ENCODE results near the gene LMTK3. TPM values are rescaled to one million over a fixed set of nuclear protein-coding genes. Genes with fewer than 3 reads are reported as not detected.
A peak's percentile ranks its signal among the peaks of the same experiment; 100 is the strongest.

Gene LMTK3
- total and polyA plus RNA-seq, 10 donors = 0.29 to 4.2 (median 1.3) TPM

GRCh38 chr19:48442116-48443035, 69.3 kb downstream of the LMTK3 start:
- 32 to 77% (median 44%) methylated on average over 30 to 94 of the region's 94 CpGs for WGBS, 5 donors
- H3K27me3 ChIP-seq (replicated peaks in 1 of 7) = peaks cover 0 to 72% (median 29%) of the 10 kb centered on the region in 7 donors
- H3K4me3 ChIP-seq = peak overlapping the region in 1 of 8 donors; percentile 100
- intact Hi-C loops (cut with DNase I; ENCODE audit: low total_unique reads) = no loop called here
- peaks cover 10 to 38% (median 30%) of the 10 kb centered on the region in 6 donors for H3K4me1 ChIP-seq
- no peaks in the 10 kb centered on the region for H3K9me3 ChIP-seq
- TF ChIP-seq POLR2A (IDR thresholded peaks at IDR 0.05) (no peak), POLR2AphosphoS5 (IDR thresholded peaks at IDR 0.05) (no peak)
- TF ChIP-seq, protein P1, sequence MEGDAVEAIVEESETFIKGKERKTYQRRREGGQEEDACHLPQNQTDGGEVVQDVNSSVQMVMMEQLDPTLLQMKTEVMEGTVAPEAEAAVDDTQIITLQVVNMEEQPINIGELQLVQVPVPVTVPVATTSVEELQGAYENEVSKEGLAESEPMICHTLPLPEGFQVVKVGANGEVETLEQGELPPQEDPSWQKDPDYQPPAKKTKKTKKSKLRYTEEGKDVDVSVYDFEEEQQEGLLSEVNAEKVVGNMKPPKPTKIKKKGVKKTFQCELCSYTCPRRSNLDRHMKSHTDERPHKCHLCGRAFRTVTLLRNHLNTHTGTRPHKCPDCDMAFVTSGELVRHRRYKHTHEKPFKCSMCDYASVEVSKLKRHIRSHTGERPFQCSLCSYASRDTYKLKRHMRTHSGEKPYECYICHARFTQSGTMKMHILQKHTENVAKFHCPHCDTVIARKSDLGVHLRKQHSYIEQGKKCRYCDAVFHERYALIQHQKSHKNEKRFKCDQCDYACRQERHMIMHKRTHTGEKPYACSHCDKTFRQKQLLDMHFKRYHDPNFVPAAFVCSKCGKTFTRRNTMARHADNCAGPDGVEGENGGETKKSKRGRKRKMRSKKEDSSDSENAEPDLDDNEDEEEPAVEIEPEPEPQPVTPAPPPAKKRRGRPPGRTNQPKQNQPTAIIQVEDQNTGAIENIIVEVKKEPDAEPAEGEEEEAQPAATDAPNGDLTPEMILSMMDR (IDR thresholded peaks at IDR 0.05 in 8 of 11, conservative IDR thresholded peaks at IDR 0.05 in 3 of 11) = no peak
- H3K36me3 ChIP-seq = peaks cover 0 to 14% (median 4%) of the 10 kb centered on the region in 6 donors
- H3K27ac ChIP-seq = no peak overlapping the region
- no peak for DNase-seq

- Histone ChIP-seq H3K36me3 (peaks cover 0 to 5% (median 0%) of the 10 kb centered on the region in 6 donors), H3K27ac (no peak overlapping the region), H3K27me3 (replicated peaks in 1 of 7) (peaks cover 0 to 81% (median 29%) of the 10 kb centered on the region in 7 donors), H3K4me3 (no peak overlapping the region), H3K9me3 (no peaks in the 10 kb centered on the region), H3K4me1 (peaks cover 10 to 29% (median 25%) of the 10 kb centered on the region in 6 donors)
- TF ChIP-seq POLR2AphosphoS5 (IDR thresholded peaks at IDR 0.05) = no peak
- TF ChIP-seq, protein P1 (IDR thresholded peaks at IDR 0.05 in 8 of 11, conservative IDR thresholded peaks at IDR 0.05 in 3 of 11) = no peak
- no peak for TF ChIP-seq POLR2A (IDR thresholded peaks at IDR 0.05)
- no peak for DNase-seq
- intact Hi-C loops (cut with DNase I; ENCODE audit: low total_unique reads) = no loop called here
- 93 to 97% (median 94%) methylated on average over 20 of the region's 20 CpGs for WGBS, 5 donors
These were observed 70.1 kb downstream of the LMTK3 start for GRCh38 chr19:48441360-48442050.

- 79 to 89% (median 82%) methylated on average over 5 of the region's 5 CpGs for WGBS, 5 donors
- Histone ChIP-seq H3K36me3 (peaks cover 0 to under 1% (median 0%) of the 10 kb centered on the region in 6 donors), H3K9me3 (no peaks in the 10 kb centered on the region), H3K4me1 (no peaks in the 10 kb centered on the region), H3K27ac (no peak overlapping the region), H3K4me3 (no peak overlapping the region), H3K27me3 (replicated peaks in 1 of 7) (peaks cover 0 to 71% (median 10%) of the 10 kb centered on the region in 7 donors)
- DNase-seq = no peak
- TF ChIP-seq POLR2AphosphoS5 (IDR thresholded peaks at IDR 0.05) (no peak), POLR2A (IDR thresholded peaks at IDR 0.05) (no peak)
- TF ChIP-seq, protein P1 (IDR thresholded peaks at IDR 0.05 in 8 of 11, conservative IDR thresholded peaks at IDR 0.05 in 3 of 11) = no peak
- intact Hi-C loops (cut with DNase I; ENCODE audit: low total_unique reads) = no loop called here
These were observed 75.0 kb downstream of the LMTK3 start for GRCh38 chr19:48436586-48436985.

Other genes starting within 250 kb of the LMTK3 start
- gene ZNF114, start 241.8 kb downstream of the LMTK3 start, total RNA-seq = 1 to 10 TPM in 5 of 7 donors, under 1 TPM in 2; 0.54 to 2.3 (median 1.1) TPM
- under 1 TPM; 0.28 to 0.90 (median 0.36) TPM for gene ZNF114, start 241.8 kb downstream of the LMTK3 start, polyA plus RNA-seq
- 10 to 100 TPM; 33.2 to 95.8 (median 73.2) TPM for gene EMP3, start 186.3 kb downstream of the LMTK3 start, total RNA-seq
- 100 to 1,000 TPM in 2 of 3 donors, 10 to 100 TPM in 1; 89.5 to 149 (median 122) TPM for gene EMP3, start 186.3 kb downstream of the LMTK3 start, polyA plus RNA-seq
- 10 to 100 TPM in 4 of 7 donors, 1 to 10 TPM in 3; 8.7 to 14.8 (median 12.5) TPM for gene TMEM143, start 147.9 kb downstream of the LMTK3 start, total RNA-seq
- 1 to 10 TPM; 5.8 to 7.7 (median 7.0) TPM for gene TMEM143, start 147.9 kb downstream of the LMTK3 start, polyA plus RNA-seq
- not detected for gene SYNGR4, start 147.5 kb downstream of the LMTK3 start, total RNA-seq
- under 1 TPM in 1 of 3 donors, not detected in 2; 0.09 TPM for gene SYNGR4, start 147.5 kb downstream of the LMTK3 start, polyA plus RNA-seq
- gene KDELR1, start 120.3 kb downstream of the LMTK3 start, total RNA-seq = 10 to 100 TPM; 61.7 to 95.9 (median 76.2) TPM
- gene KDELR1, start 120.3 kb downstream of the LMTK3 start, polyA plus RNA-seq = 10 to 100 TPM; 36.2 to 55.9 (median 45.0) TPM
- 1 to 10 TPM in 1 of 7 donors, under 1 TPM in 6; 0.28 to 1.2 (median 0.77) TPM for gene GRIN2D, start 118.2 kb downstream of the LMTK3 start, total RNA-seq
- under 1 TPM; 0.07 to 0.10 (median 0.09) TPM for gene GRIN2D, start 118.2 kb downstream of the LMTK3 start, polyA plus RNA-seq
- gene GRWD1, start 65.9 kb downstream of the LMTK3 start, total RNA-seq = 10 to 100 TPM; 24.3 to 34.5 (median 26.0) TPM
- gene GRWD1, start 65.9 kb downstream of the LMTK3 start, polyA plus RNA-seq = 10 to 100 TPM in 1 of 3 donors, 1 to 10 TPM in 2; 5.5 to 14.7 (median 9.5) TPM
- 1 to 10 TPM in 2 of 7 donors, under 1 TPM in 5; 0.43 to 1.4 (median 0.93) TPM for gene KCNJ14, start 56.3 kb downstream of the LMTK3 start, total RNA-seq
- under 1 TPM; 0.26 to 0.61 (median 0.38) TPM for gene KCNJ14, start 56.3 kb downstream of the LMTK3 start, polyA plus RNA-seq
- 10 to 100 TPM; 31.4 to 66.4 (median 48.2) TPM for gene CYTH2, start 42.5 kb downstream of the LMTK3 start, total RNA-seq
- gene CYTH2, start 42.5 kb downstream of the LMTK3 start, polyA plus RNA-seq = 10 to 100 TPM; 22.6 to 44.1 (median 24.6) TPM
- gene SULT2B1, start 40.3 kb upstream of the LMTK3 start, total RNA-seq = not detected
- under 1 TPM in 2 of 3 donors, not detected in 1; 0.12 to 0.58 TPM for gene SULT2B1, start 40.3 kb upstream of the LMTK3 start, polyA plus RNA-seq
- not detected for gene SPACA4, start 94.9 kb upstream of the LMTK3 start, total RNA-seq
- not detected for gene SPACA4, start 94.9 kb upstream of the LMTK3 start, polyA plus RNA-seq
- gene FAM83E, start 103.2 kb upstream of the LMTK3 start, total RNA-seq = 1 to 10 TPM in 1 of 7 donors, under 1 TPM in 1, not detected in 5; 0.46 to 2.0 TPM
- under 1 TPM; 0.04 to 0.67 (median 0.20) TPM for gene FAM83E, start 103.2 kb upstream of the LMTK3 start, polyA plus RNA-seq
- 1,000 to 10,000 TPM; 1,136 to 2,739 (median 1,465) TPM for gene RPL18, start 107.3 kb upstream of the LMTK3 start, total RNA-seq
- gene RPL18, start 107.3 kb upstream of the LMTK3 start, polyA plus RNA-seq = 1,000 to 10,000 TPM; 3,728 to 5,575 (median 5,277) TPM
- 10 to 100 TPM; 12.4 to 26.5 (median 23.5) TPM for gene SPHK2, start 107.7 kb upstream of the LMTK3 start, total RNA-seq
- 10 to 100 TPM in 1 of 3 donors, 1 to 10 TPM in 2; 7.9 to 20.8 (median 9.7) TPM for gene SPHK2, start 107.7 kb upstream of the LMTK3 start, polyA plus RNA-seq
- gene DBP, start 125.5 kb upstream of the LMTK3 start, total RNA-seq = 10 to 100 TPM; 11.4 to 29.5 (median 22.5) TPM
- 10 to 100 TPM; 21.8 to 26.8 (median 24.1) TPM for gene DBP, start 125.5 kb upstream of the LMTK3 start, polyA plus RNA-seq
- gene CA11, start 134.4 kb upstream of the LMTK3 start, total RNA-seq = 10 to 100 TPM in 2 of 7 donors, 1 to 10 TPM in 5; 1.9 to 10.7 (median 4.4) TPM
- gene CA11, start 134.4 kb upstream of the LMTK3 start, polyA plus RNA-seq = 10 to 100 TPM in 2 of 3 donors, 1 to 10 TPM in 1; 9.7 to 14.5 (median 10.5) TPM
- 1 to 10 TPM in 3 of 7 donors, under 1 TPM in 3, not detected in 1; 0.30 to 2.1 (median 1.2) TPM for gene NTN5, start 161.2 kb upstream of the LMTK3 start, total RNA-seq
- gene NTN5, start 161.2 kb upstream of the LMTK3 start, polyA plus RNA-seq = 1 to 10 TPM in 1 of 3 donors, under 1 TPM in 2; 0.49 to 1.1 (median 0.51) TPM
- under 1 TPM in 3 of 7 donors, not detected in 4; 0.17 to 0.65 (median 0.38) TPM for gene FUT2, start 184.1 kb upstream of the LMTK3 start, total RNA-seq
- gene FUT2, start 184.1 kb upstream of the LMTK3 start, polyA plus RNA-seq = 1 to 10 TPM in 1 of 3 donors, under 1 TPM in 1, not detected in 1; 0.22 to 1.2 TPM
- 10 to 100 TPM in 1 of 7 donors, 1 to 10 TPM in 6; 3.1 to 10.3 (median 4.0) TPM for gene MAMSTR, start 207.9 kb upstream of the LMTK3 start, total RNA-seq
- 10 to 100 TPM in 1 of 3 donors, 1 to 10 TPM in 1, under 1 TPM in 1; 0.93 to 10.7 (median 3.6) TPM for gene MAMSTR, start 207.9 kb upstream of the LMTK3 start, polyA plus RNA-seq
- 10 to 100 TPM; 30.3 to 78.1 (median 39.8) TPM for gene RASIP1, start 228.8 kb upstream of the LMTK3 start, total RNA-seq
- 10 to 100 TPM; 15.1 to 62.8 (median 42.1) TPM for gene RASIP1, start 228.8 kb upstream of the LMTK3 start, polyA plus RNA-seq
- gene IZUMO1, start 235.1 kb upstream of the LMTK3 start, total RNA-seq = 1 to 10 TPM in 5 of 7 donors, under 1 TPM in 1, not detected in 1; 0.84 to 5.3 (median 1.8) TPM
- 1 to 10 TPM in 1 of 3 donors, under 1 TPM in 2; 0.26 to 1.0 (median 0.50) TPM for gene IZUMO1, start 235.1 kb upstream of the LMTK3 start, polyA plus RNA-seq
- gene FUT1, start 240.8 kb upstream of the LMTK3 start, total RNA-seq = 10 to 100 TPM in 4 of 7 donors, 1 to 10 TPM in 3; 5.6 to 22.9 (median 10.0) TPM
- 1 to 10 TPM; 1.0 to 6.5 (median 2.7) TPM for gene FUT1, start 240.8 kb upstream of the LMTK3 start, polyA plus RNA-seq
- gene FGF21, start 243.7 kb upstream of the LMTK3 start, total RNA-seq = not detected
- not detected for gene FGF21, start 243.7 kb upstream of the LMTK3 start, polyA plus RNA-seq